Epithelial cell of esophagus (primary cell): ENCODE measurements around the gene S1PR5.

Experiments used
- DNase-seq: peaks from one replicate; pipeline ENCODE4 v3.0.0; 2010; ENCODE audit warnings: low read depth
- H3K4me3 ChIP-seq: 2 replicates; pipeline ENCODE4 v1.5.1; 2011; ENCODE audit warnings: mild to moderate bottlenecking, low read length, control low read depth
- TF ChIP-seq, protein P1 (sequence below): IDR thresholded peaks from 2 replicates; pipeline ENCODE4 v1.5.1; 2011; ENCODE audit warnings: low read depth, mild to moderate bottlenecking, low read length, control low read depth, inconsistent platforms; ENCODE audit not compliant: insufficient read depth; ENCODE audit errors: missing control alignments

S1PR5 gene

DNA sequence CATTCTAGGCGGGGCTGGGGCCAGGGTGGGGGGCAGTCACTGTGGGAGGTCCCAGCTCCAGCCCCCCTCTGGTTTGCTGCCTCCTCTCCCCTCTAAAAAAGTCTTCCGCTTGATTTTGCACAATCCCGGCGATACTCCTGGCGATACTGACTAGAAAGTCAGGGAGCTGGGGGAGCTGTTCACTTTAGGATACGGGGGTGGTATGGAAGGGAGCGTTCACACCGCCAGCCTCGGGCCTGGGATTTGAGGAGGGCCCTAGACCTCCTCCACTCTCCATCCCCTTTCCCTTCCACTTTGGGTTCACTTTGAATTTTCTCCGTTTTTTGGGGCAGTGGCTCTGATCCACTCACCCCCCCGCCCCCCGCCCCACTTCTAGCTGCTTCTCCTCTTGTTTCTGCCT is 49.1 kb downstream of the S1PR5 start:
- TF ChIP-seq, protein P1, sequence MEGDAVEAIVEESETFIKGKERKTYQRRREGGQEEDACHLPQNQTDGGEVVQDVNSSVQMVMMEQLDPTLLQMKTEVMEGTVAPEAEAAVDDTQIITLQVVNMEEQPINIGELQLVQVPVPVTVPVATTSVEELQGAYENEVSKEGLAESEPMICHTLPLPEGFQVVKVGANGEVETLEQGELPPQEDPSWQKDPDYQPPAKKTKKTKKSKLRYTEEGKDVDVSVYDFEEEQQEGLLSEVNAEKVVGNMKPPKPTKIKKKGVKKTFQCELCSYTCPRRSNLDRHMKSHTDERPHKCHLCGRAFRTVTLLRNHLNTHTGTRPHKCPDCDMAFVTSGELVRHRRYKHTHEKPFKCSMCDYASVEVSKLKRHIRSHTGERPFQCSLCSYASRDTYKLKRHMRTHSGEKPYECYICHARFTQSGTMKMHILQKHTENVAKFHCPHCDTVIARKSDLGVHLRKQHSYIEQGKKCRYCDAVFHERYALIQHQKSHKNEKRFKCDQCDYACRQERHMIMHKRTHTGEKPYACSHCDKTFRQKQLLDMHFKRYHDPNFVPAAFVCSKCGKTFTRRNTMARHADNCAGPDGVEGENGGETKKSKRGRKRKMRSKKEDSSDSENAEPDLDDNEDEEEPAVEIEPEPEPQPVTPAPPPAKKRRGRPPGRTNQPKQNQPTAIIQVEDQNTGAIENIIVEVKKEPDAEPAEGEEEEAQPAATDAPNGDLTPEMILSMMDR, result no peak
- no peak for DNase-seq
- H3K4me3 ChIP-seq, result no peak overlapping the region

DNA sequence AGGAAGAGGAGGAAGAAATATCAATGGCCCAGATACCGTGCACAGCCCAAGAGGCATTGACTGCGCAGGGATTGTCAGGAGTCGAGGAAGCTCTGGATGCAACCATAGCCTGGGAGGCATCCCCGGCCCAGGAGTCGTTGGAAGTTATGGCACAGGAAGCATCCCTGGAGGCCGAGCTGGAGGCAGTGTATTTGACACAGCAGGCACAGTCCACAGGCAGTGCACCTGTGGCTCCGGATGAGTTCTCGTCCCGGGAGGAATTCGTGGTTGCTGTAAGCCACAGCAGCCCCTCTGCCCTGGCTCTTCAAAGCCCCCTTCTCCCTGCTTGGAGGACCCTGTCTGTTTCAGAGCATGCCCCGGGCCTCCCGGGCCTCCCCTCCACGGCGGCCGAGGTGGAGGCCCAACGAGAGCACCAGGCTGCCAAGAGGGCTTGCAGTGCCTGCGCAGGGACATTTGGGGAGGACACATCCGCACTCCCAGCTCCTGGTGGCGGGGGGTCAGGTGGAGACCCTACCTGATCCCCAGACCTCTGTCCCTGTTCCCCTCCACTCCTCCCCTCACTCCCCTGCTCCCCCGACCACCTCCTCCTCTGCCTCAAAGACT is 50.0 kb downstream of the S1PR5 start:
- TF ChIP-seq, protein P1, result no peak
- no peak overlapping the region for H3K4me3 ChIP-seq
- DNase-seq, result no peak

DNA sequence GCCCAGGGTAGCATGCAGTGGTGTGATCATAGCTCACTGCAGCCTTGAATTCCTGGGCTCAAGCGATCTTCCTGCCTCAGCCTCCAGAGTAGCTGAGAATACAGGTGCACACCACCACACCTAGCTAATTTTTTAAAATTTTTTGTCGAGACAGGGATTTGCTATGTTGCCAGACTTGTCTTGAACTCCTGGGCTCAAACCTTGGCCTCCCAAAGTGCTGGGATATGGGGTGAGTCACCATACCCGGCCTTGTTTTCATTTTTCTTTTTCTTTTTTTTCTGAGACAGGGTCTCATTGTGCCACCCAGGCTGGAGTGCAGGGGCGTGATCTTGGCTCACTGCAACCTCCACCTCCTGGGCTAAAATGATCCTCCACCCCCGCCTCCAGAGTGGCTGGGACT is 52.8 kb downstream of the S1PR5 start:
- TF ChIP-seq, protein P1, result no peak
- DNase-seq, result no peak
- no peak overlapping the region for H3K4me3 ChIP-seq
